GM12872 (cell line): ENCODE data around the gene P3H2.

Source experiments
- TF ChIP-seq, protein P1 (sequence below): IDR thresholded peaks from 3 replicates; pipeline ENCODE4 v1.5.1; 2011; ENCODE audit warnings: low read depth, mild to moderate bottlenecking, low read length, moderate library complexity; ENCODE audit not compliant: insufficient read depth

The P3H2 gene

DNA sequence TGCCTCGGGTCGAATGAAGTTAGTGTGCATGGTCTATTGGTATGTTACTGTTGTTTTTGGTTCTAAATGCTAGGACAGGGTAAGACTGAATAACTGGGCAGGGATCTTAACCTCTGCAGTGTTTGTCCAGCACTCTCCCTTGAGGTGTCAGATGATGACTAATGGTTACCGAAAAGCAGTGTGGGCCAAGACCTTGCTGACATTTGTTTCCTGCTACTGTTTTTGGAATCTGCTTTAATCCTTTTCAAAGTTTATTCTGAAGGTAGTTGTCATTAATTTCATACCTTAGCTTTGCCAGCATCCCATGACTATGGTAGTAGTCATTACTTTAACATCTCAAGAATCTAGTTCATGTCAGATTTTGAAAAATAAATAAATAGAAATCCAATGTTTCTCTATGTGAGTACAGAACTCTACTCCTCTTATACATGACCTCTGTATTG is 117.0 kb downstream of the P3H2 start:
- TF ChIP-seq, protein P1, sequence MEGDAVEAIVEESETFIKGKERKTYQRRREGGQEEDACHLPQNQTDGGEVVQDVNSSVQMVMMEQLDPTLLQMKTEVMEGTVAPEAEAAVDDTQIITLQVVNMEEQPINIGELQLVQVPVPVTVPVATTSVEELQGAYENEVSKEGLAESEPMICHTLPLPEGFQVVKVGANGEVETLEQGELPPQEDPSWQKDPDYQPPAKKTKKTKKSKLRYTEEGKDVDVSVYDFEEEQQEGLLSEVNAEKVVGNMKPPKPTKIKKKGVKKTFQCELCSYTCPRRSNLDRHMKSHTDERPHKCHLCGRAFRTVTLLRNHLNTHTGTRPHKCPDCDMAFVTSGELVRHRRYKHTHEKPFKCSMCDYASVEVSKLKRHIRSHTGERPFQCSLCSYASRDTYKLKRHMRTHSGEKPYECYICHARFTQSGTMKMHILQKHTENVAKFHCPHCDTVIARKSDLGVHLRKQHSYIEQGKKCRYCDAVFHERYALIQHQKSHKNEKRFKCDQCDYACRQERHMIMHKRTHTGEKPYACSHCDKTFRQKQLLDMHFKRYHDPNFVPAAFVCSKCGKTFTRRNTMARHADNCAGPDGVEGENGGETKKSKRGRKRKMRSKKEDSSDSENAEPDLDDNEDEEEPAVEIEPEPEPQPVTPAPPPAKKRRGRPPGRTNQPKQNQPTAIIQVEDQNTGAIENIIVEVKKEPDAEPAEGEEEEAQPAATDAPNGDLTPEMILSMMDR, result no peak

GRCh38 chr3:190003068-190003467 is 117.6 kb downstream of the P3H2 start:
- TF ChIP-seq, protein P1, result no peak

DNA sequence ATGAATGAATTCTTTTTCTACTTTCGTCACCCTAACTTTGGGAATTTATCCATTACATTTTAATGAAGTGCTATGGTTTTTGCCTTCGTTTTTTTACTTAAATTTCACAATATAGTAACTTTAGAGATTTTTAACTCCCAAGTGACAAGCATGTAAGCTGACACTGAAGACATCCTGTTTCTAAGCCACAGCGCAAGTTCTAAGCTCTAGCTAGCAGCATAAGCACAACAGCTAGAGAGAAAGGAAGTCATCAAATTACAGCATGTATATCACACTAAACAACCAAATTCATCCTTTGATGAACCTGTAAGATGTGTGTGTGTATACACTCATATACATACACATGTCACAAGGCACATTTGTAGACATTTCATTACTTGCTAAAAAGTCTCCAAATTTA is 119.3 kb downstream of the P3H2 start:
- TF ChIP-seq, protein P1, result no peak

GRCh38 chr3:190000861-190001196 is 119.9 kb downstream of the P3H2 start:
- TF ChIP-seq, protein P1, result no peak

DNA sequence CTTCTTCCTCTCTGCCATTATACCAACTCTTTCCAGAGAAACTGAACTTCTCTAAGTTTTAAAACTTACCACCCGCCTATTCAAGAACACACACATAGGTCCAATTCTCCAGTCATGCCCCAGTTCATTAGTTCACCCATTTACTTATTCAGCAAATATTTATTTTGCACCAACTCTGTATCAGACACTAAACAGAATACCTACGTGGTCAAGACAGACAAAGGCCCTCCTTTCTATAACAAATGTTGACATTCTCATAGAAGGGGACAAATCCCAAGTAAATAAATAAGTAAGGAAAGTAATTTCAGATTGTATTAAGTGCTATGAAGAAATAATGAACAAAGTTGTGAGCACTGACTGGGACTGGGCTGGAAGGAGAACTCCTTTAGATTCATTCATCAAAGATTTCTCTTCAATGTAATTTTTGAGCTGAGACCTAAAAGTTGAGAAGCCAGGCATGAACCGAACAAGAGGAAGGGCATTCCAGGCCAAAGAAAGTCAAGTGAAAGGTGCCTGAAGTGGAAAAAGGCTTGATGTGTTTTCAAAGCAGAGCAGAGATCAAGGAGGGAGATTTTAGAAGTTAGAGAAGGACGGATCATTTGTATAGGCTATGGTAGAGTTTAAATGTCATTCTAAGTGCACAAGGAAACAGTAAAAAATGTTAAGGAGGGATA is 120.4 kb downstream of the P3H2 start:
- TF ChIP-seq, protein P1, result no peak

DNA sequence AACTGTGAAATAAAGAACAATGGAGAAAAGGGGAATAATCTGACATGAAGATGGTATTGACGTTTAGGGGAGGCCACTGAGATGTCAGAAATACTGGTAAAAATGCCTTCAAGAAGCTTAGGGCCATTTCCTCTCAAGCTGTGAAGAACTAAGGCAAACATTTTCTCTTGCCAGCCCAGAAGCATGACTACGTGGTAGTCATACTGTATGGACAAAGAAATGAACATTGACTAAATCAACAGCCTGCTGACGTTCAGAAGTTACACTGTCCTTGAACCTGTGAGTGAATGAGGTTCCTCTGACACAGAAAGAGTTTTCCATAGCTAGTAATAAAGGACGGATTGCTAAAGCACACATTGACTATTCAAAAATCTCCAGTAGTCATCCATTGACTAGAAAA is 121.0 kb downstream of the P3H2 start:
- TF ChIP-seq, protein P1, result no peak

GRCh38 chr3:189995129-189995528 is 125.6 kb downstream of the P3H2 start:
- TF ChIP-seq, protein P1, result no peak
